ENCODE measurements around the gene KCNB1.

DNA sequence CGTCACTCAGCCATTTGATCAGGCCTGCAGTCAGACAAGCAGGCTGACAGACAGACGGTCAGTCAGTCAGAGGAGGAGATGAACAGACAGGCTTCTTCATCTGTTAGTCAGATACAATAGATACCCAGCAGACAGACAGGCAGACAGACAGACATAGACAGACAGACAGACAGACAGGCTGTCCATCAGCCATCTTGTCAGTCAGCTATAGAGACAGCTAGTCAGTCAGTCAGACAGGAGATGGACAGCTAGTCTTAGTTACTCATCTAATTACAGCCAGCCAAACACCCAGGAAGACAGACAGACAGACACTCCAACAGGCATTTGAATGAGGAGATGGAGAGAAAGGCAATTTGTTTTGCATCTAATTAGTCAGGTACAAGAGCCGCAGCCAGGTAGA lies 36.4 kb downstream of the KCNB1 start:
- TF ChIP-seq, protein P1, sequence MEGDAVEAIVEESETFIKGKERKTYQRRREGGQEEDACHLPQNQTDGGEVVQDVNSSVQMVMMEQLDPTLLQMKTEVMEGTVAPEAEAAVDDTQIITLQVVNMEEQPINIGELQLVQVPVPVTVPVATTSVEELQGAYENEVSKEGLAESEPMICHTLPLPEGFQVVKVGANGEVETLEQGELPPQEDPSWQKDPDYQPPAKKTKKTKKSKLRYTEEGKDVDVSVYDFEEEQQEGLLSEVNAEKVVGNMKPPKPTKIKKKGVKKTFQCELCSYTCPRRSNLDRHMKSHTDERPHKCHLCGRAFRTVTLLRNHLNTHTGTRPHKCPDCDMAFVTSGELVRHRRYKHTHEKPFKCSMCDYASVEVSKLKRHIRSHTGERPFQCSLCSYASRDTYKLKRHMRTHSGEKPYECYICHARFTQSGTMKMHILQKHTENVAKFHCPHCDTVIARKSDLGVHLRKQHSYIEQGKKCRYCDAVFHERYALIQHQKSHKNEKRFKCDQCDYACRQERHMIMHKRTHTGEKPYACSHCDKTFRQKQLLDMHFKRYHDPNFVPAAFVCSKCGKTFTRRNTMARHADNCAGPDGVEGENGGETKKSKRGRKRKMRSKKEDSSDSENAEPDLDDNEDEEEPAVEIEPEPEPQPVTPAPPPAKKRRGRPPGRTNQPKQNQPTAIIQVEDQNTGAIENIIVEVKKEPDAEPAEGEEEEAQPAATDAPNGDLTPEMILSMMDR (IDR thresholded peaks at IDR 0.05; ENCODE audit: low read depth, low read length), result no peak
- TF ChIP-seq, protein P2, sequence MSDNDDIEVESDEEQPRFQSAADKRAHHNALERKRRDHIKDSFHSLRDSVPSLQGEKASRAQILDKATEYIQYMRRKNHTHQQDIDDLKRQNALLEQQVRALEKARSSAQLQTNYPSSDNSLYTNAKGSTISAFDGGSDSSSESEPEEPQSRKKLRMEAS (IDR thresholded peaks at IDR 0.05; ENCODE audit: low read depth, low read length), result no peak
- TF ChIP-seq POLR2A (IDR thresholded peaks at IDR 0.05; ENCODE audit: extremely low read depth, insufficient read length) (no peak), MYC (IDR thresholded peaks at IDR 0.05; ENCODE audit: low read depth, low read length) (no peak)

Data from NB4 (cell line).